GM15510 (cell line): ENCODE measurements around the gene CTDSPL.

Experiments
- POLR2A ChIP-seq: IDR thresholded peaks from 3 replicates; pipeline ENCODE4 v1.6.1; 2011; ENCODE audit warnings: borderline replicate concordance; ENCODE audit not compliant: insufficient read length; ENCODE audit errors: extremely low read depth

The CTDSPL gene

DNA sequence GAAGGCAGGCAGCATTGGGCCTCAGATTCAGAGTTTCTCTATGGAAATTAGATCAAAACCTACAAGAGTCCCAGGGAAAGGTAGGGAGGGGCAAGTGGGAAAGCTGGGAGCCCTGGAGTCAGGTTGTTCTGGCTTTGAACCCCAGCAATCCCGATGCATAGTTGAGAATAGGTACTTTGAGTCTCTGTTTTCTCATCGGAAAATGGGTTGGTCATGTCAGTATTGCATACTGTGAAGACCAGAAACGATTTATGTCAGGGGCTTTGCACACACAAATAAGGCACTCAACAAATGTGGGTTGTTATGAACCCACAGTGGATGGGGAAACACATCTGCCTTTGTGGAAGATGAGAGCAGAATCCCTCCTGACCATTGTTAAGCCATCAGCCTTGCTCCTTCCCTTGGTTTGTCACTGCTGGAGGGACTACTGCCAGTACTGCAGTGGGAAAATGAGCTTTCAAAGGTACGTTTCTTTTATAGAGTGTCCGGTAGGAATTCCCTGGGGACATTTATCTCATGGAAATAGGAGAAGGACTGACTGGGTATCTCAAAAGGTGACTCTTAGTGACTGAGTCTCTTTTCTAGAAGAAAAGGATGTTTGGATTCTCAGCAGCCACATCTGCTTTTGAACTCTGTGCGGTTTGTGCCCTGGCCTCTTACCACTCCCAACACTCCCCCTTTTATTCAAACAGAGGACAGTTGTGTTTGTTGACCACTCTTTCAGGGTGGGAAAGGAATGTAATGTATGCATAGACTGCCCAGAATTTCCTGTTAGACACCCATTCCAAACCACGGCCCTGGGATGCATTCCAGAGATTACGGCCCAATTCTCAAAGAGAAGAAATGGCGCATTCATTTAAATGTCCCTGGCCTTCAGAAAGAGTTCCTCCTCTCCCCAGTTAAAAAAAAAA lies 74.3 kb downstream of the CTDSPL start:
- TF ChIP-seq POLR2A = no peak

DNA sequence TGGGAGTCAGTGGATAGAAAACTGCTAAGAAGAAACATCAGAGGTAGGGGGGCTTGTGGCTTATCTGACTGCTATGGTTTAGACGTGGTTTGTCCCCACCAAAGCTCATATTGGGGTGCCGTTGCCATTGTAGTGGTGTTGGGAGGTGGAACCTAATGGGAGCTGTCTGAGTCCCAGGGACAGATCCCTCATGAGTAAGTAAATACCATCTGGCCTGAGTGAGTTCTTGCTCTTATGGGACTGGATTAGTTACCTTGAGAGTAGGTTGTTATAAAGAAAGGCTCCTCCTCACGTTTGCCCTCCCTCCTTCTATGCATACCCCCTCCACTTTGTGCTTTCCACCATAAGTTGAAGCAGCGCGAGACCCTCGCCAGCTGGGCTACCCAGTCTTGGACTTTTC lies 75.5 kb downstream of the CTDSPL start:
- no peak for TF ChIP-seq POLR2A

DNA sequence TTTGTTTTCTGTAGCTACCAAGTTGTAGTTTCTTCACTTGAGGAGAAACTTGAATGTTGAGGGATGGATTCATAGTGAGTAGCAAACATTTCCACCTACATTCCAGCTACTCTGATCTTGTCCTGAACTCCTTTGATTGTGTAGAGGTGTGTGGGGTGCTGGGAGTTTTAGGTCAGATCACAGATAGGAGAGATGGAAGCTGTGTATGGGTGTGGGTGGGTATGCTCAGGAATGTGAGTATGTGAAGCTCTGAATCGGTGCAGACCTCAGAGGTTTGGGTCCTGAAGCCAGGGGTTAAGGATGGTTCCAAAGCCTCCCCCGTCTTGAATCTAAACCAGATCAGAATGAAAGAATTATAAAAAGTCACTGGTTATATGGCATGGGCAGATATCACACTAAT lies 76.3 kb downstream of the CTDSPL start:
- TF ChIP-seq POLR2A = no peak

DNA sequence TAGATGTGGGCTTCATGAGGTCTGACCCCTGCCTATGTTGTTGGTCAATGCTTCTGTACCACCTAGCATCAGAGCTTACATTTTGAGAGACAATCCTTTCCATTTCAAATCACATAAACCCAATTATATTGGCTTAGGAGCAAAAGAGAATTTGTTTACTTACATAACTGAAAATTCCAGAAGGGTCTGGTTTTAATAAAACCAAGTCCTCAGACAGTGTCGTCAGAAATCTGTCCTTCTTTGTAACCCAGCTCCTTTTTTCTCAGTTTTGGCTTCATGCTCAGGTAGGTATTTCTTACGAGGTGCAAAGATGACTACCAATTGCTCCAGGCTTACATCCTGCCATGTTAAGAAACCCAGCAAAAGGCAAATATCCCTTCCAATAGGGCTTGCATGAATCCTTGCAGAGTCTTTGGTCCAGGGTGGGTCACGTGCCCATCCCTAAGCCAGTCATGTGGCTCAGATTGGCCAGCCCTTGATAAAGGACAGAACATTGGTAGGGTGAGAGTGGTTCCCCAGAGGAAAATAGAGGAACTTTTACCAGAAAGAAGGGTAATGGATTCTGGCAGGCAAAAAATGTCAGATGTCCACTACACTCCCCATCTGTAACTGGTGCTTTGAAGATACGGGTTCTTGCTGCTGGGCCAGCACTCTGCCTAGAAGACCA lies 78.7 kb downstream of the CTDSPL start:
- TF ChIP-seq POLR2A = no peak

DNA sequence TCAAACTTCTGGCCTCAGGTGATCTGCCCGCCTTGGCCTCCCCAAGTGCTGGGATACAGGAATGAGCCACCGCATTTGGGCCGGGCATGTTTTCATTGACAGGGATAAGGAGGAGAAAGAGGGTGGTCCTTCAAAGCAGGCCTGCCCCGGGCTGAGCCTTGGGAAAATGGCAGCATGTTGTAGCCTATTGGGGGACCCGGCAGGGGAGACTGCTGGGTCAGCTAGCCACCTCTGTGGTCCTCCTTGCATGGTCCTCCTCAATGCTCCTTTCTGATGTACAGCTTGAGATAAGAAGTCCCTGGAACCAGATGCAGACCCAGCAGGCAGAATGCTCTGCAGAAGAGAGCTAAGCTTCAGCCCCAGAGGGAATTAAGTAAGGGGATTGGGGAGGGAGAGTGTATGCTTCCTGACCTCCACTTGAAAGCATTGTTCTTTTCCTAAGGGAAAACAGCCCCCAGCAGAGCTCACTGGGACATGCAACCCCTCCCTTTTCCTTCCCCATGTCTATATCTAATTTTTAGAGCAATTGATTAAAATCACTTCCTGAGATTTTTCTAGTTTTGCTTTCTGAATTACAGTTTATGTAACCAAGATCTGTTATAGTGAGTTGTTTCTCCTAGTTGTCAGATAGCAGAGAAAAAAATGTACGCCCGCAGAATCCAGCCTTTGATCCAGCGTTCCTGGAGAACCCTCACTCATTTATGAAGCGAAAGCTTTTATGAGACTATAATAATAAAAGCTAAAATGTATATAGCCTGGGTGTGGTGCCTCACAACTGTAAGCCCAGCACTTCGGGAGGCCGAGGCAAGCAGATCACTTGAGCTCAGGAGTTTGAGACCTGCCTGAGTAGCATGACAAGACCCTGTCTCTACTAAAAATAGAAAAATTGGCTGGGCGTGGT lies 80.2 kb downstream of the CTDSPL start:
- TF ChIP-seq POLR2A = no peak

DNA sequence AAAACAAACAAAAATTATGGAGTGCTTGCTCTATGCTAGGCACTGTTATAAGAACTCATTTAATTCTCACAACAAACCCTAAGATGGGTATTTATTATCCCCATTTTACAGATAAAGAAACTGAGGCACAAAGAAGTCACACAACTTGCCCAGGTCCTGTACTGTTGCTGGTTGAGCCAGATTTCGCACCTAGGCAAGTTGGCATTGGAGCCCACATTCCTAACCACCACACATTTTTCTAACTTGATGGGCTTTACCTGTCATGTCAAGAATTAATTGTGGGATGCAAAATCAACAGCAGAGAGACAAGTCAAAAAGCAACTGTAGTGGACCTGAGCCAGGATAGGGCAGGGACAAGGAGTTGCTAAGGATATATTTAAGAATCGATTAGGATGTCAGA lies 81.0 kb downstream of the CTDSPL start:
- TF ChIP-seq POLR2A = no peak

DNA sequence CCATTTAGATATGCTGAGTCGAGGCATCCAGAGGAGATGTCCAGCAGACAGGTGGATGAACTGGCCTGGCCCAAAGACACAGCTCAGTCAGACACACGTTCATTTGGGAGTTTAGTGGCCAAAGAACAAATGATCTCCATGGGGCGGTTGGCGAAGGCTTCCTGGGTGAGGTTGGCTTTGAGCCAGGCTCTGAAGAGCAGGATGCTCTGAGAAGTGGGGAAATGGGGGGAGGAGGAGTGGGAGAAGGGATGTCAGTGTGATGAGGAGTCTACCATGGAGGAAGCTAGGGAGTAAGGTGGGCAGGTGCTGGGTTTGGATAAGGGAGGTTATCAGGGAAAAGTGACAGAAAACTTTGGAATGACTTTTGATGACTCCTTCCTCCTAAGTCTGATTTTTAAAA lies 81.4 kb downstream of the CTDSPL start:
- no peak for TF ChIP-seq POLR2A

DNA sequence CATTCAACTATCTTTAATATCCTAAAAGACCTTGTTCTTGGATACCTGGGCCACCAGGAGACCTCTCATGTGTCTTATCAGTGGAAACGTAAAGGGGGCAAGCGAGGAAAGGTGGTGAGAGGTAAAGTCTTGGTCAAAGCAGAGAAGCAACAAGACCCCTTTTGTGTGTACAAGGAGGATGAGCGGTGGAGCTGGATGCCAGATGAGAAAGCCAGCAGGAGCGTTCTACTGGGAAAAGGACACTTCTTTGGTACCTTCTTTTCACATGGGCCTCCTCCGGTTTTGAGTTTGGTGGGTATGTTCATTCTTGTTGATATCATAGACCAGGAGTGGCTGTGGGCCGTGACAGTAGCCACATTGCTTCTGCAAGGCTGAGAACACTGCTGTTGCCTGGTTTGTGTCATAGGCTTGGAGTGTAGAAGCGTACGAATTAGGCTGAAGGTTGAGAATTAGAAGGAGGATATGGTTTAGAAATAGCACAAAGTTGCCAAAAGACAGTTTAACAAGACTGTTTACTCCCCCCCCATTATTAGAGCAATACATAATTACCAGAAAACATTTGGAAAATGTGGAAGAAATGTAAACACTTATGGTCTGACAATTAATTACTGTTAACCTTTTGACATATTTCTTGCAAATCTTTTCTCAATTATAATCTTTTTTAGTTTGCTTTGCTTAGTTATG lies 82.1 kb downstream of the CTDSPL start:
- TF ChIP-seq POLR2A = no peak

DNA sequence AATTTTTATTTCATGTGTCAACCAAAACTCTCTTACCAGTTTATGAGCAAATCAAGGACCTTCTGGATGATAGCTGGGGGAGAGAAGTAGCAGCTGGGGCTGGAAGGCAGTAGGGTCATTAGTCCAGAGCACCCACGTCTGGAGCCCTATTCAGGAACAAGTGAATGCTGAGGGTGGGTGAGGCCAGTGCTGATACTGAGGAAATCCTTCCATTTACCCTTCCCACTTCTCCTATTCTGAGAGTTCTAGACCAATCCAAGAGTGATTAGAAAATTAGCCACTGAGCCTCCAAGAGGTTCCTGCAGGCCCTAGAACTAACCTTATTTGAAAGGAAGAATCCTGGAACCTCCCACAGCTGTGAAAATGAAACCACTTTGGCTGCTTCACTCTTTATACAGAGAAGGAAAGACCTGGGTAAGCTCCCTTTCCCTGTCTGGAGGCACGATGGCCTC lies 82.7 kb downstream of the CTDSPL start:
- no peak for TF ChIP-seq POLR2A

DNA sequence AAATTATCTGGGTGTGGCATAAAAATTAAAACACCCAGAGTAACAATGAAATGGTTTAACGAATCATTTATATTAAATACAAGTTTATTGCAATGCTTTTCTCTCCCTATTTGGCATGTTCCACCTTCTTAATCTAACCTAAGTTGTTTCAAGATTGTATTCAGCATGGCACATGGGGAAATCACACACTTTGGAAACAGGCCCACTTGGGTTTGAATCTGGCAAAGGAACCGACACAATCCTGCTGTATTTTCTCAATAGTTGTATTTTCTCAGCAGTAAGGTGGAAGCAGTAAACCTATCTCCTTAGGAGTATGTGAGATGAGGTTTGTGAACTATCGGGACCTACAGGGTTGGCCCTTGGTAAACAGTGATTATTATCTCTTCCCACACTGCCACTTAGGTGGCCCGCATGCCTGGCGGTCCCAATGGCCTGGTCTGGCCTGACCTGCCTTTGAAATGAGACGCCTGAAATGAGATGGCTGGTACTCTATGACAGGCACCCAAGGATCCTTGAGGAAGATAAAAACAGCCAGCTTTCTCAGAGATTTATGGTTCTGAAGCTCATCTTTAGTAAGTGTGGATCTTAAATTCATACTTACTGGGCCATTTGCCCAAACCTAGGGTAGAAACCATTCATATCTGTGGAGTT lies 83.6 kb downstream of the CTDSPL start:
- TF ChIP-seq POLR2A = no peak

DNA sequence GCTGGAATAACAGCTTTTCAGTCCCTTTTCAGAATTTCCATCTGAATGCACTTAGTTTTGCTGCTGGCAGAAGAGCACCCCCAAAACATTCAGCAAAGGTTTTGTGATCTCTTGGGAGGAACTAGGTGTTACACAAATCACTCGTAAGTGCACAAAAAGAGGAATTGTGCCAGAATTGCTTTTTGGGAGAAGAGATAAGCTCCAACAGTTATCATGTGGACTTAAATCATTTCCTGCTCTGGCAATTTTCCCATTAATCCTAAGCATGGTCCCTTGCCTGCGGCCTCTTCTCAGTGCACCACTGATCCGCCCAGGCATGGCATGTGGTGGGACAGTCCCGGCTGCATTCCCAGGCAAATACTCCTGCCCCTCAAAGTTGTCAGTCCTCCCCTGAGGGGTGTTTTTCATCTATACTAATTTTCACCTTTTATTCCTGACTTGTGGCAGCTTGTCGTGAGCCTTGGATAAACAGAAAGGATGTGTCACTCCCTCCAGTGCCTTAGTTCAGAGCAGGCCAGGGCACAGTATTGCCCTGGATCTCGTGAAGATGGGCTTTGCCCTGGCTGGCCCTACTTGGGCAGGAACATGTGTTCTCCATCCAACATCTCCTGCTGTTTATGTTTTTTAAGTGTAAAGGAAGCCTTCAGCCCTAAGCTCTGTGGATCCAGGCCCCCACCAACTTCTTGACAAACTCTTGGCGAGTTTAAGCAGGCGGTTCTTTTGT lies 84.3 kb downstream of the CTDSPL start:
- TF ChIP-seq POLR2A = no peak

DNA sequence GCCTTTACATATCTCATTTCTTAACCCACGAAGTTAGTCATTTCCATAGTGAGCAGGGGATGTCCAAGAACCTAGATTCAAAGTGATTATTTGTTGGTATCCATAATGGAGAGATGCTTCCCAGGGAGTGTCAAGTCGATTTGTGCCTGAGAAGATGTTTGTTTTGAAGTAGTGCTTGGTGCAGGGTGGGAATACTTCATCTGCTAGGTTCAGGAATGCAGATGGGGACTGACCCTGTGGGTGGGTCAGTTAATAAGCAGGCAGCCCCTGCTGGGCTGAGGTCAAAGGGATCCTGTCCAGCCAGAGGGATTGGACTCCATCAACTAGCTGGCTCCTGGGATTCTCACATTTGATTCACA lies 84.8 kb downstream of the CTDSPL start:
- no peak for TF ChIP-seq POLR2A

DNA sequence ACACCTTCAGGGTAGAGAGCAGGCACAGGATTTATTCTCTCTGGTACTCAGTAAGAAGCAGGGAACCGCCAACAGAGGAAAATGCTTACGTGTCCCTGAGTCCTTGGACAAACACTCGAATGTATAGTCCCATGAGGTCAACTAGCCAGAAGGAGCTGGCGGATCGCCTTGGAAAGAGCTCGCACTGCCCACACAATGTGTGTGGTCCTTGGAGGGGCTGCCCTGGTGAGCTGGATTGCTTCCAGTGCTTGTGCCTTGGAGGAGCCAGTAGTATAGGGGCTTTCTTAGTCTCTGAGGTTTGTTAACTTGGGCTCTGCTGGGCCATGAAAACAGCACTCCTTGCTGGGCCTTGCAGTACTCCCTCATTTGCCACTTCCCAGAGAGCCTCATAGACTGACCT lies 88.2 kb downstream of the CTDSPL start:
- no peak for TF ChIP-seq POLR2A
